WERI-Rb-1 (cell line): ENCODE data around the gene WWOX.

Experiments used
- DNase-seq: peaks from one replicate; pipeline ENCODE4 v3.0.0-alpha.2; 2020
- H3K27ac ChIP-seq: fragments of 250-450 bp; sonication (Bioruptor Pico); 2 replicates; pipeline ENCODE4 v1.5.1; 2020; ENCODE audit warnings: mild to moderate bottlenecking, moderate library complexity
- H3K27me3 ChIP-seq: fragments of 250-450 bp; sonication (Bioruptor Pico); 2 replicates; pipeline ENCODE4 v1.5.1; 2021; ENCODE audit warnings: mild to moderate bottlenecking, low read depth, moderate library complexity; ENCODE audit not compliant: insufficient read depth, severe bottlenecking
- H3K36me3 ChIP-seq: fragments of 250-450 bp; sonication (Bioruptor Pico); 2 replicates; pipeline ENCODE4 v1.5.1; 2020; ENCODE audit warnings: mild to moderate bottlenecking, moderate library complexity
- H3K4me3 ChIP-seq: 2 replicates; pipeline ENCODE4 v1.5.1; 2011; ENCODE audit warnings: low read depth, mild to moderate bottlenecking, control low read depth, low read length
- H3K9me3 ChIP-seq: fragments of 250-450 bp; sonication (Bioruptor Pico); 2 replicates; pipeline ENCODE4 v1.5.1; 2021; ENCODE audit warnings: mild to moderate bottlenecking, moderate library complexity; ENCODE audit not compliant: severe bottlenecking
- CTCF ChIP-seq: IDR thresholded peaks from 2 replicates; pipeline ENCODE4 v1.5.1; 2011; ENCODE audit warnings: low read depth, mild to moderate bottlenecking, control low read depth, inconsistent platforms, low read length

Gene WWOX

DNA sequence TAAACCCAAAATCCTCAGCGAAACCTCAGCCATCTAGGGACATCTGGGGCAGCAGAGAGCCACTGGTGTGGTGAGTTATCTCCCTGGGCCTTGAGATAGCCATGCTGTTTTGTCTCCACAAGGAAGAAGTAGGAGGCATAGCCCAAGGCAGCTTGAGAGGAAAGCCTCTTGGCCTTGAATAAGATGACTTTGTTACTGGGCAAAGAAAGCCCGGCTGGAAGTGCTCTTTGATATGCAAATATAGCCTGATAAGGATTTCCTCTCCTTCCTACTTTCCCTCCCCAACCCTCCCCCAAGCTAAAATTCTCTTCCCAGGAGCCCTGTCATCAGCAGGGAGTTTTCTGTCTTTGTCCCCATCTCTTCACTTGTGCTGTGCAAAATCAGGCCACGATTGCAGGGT is 806.7 kb downstream of the WWOX start:
- Histone ChIP-seq H3K27ac (no peak overlapping the region), H3K36me3 (no peaks in the 10 kb centered on the region), H3K9me3 (no peaks in the 10 kb centered on the region), H3K27me3 (no peaks in the 10 kb centered on the region), H3K4me3 (no peak overlapping the region)
- no peak for DNase-seq
- TF ChIP-seq CTCF, result no peak

- DNase-seq, result no peak
These were observed 809.8 kb downstream of the WWOX start for GRCh38 chr16:78909226-78909625.

GRCh38 chr16:78915811-78916345 is 816.4 kb downstream of the WWOX start:
- no peak for TF ChIP-seq CTCF
- DNase-seq, result no peak
- no peak overlapping the region for H3K4me3 ChIP-seq

More at GRCh38 chr16:78909226-78909625, 809.8 kb downstream of the WWOX start:
- H3K27me3 ChIP-seq, result no peaks in the 10 kb centered on the region
- no peak overlapping the region for H3K27ac ChIP-seq
- no peak overlapping the region for H3K4me3 ChIP-seq
- H3K9me3 ChIP-seq, result no peaks in the 10 kb centered on the region
- H3K36me3 ChIP-seq, result no peaks in the 10 kb centered on the region
- TF ChIP-seq CTCF, result no peak

DNA sequence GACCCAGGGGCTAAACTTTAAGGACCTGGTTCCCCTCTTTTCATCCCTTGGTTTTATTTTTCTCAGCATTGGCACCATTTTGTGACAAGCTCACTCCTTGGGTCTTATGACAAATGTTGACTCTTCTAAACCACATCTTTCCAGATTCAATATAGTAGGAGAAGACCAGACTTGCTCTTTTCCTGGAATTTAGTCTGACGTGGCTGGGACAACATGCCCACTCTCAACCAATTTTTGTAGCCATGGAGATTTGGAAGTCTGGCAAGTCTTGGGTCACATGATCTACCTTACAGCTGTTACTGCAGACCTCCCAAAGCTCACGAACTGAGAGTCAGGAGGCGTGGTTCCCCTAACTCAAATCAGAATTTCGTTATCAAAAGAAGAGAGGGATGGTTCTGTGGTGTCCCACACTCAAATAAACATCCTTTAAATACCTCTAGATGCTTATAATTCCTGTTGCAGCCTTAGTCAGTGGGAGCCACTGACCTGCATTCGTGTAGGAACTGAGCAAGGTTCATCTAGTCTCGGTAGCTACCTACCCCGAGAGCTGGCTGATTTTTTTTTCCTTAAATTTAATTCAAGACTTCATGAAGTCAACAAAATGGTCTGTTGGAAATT is 817.6 kb downstream of the WWOX start:
- H3K9me3 ChIP-seq, result peaks cover 10% of the 10 kb centered on the region
- H3K27ac ChIP-seq, result no peak overlapping the region
- TF ChIP-seq CTCF, result no peak
- DNase-seq, result no peak
- H3K27me3 ChIP-seq, result no peaks in the 10 kb centered on the region
- no peak overlapping the region for H3K4me3 ChIP-seq
- no peaks in the 10 kb centered on the region for H3K36me3 ChIP-seq

More at GRCh38 chr16:78915811-78916345, 816.4 kb downstream of the WWOX start:
- Histone ChIP-seq H3K27me3 (no peaks in the 10 kb centered on the region), H3K9me3 (peaks cover 4% of the 10 kb centered on the region), H3K36me3 (no peaks in the 10 kb centered on the region), H3K27ac (no peak overlapping the region)

GRCh38 chr16:78918805-78919305 is 819.4 kb downstream of the WWOX start:
- Histone ChIP-seq H3K27me3 (no peaks in the 10 kb centered on the region), H3K9me3 (peaks cover 11% of the 10 kb centered on the region), H3K27ac (no peak overlapping the region), H3K4me3 (no peak overlapping the region), H3K36me3 (no peaks in the 10 kb centered on the region)
- no peak for DNase-seq
- no peak for TF ChIP-seq CTCF

DNA sequence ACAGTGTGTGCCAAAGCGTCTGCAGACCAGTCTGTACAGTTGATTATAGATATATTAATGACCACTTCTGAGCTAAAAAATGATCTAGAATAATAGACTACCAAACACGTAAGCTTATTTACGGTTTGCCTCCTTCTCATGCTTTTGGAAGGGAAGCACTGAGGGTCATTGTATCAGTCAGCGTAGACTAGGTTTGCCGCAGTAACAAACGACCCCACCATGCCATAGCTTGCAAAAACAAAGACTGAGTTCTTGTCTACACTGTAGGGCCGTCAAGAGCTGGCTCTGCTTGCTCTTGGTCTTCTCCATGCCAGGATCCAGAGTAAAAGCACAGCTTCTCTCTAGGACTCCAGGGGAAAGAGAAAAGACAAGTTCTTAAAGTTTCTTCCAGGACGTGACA is 820.4 kb downstream of the WWOX start:
- Histone ChIP-seq H3K36me3 (no peaks in the 10 kb centered on the region), H3K9me3 (peaks cover 11% of the 10 kb centered on the region), H3K27ac (no peak overlapping the region)

More for the DNA sequence above, 820.4 kb downstream of the WWOX start:
- no peak for DNase-seq
- H3K27me3 ChIP-seq, result no peaks in the 10 kb centered on the region
- no peak for TF ChIP-seq CTCF
- no peak overlapping the region for H3K4me3 ChIP-seq
